ENCODE results near the gene NDUFC2. TPM values are rescaled to one million over a fixed set of nuclear protein-coding genes. Genes with fewer than 3 reads are reported as not detected.
"Not testable (repeated sequence)": the region's sequence is repeated elsewhere in the genome, so short reads cannot be mapped to it uniquely, and the experiment has no call there.

The NDUFC2 gene
- total RNA-seq, 2 donors from 2014 or later, result 36.9 to 47.1 TPM

- H3K4me3 Mint-ChIP-seq; H3K4me1 Mint-ChIP-seq; H3K36me3 Mint-ChIP-seq (ENCODE audit: low read depth); H3K9me3 ChIP-seq (ENCODE audit: control insufficient read depth, low read length, poor library complexity, severe bottlenecking); ATAC-seq; H3K27ac Mint-ChIP-seq; DNase-seq; H3K27me3 Mint-ChIP-seq: not testable (repeated sequence)
These were observed 6.9 kb upstream of the NDUFC2 start for GRCh38 chr11:78086521-78087074.

GRCh38 chr11:78085972-78086371 lies 6.3 kb upstream of the NDUFC2 start:
- no peak overlapping the region for H3K27ac Mint-ChIP-seq
- H3K4me1 Mint-ChIP-seq, result peaks cover 9% of the 10 kb centered on the region
- no peak for ATAC-seq
- H3K4me3 Mint-ChIP-seq, result no peak overlapping the region
- DNase-seq, result no peak
- H3K9me3 ChIP-seq (ENCODE audit: control insufficient read depth, low read length, poor library complexity, severe bottlenecking), result no peaks in the 10 kb centered on the region
- no peaks in the 10 kb centered on the region for H3K36me3 Mint-ChIP-seq (ENCODE audit: low read depth)
- no peaks in the 10 kb centered on the region for H3K27me3 Mint-ChIP-seq

DNA sequence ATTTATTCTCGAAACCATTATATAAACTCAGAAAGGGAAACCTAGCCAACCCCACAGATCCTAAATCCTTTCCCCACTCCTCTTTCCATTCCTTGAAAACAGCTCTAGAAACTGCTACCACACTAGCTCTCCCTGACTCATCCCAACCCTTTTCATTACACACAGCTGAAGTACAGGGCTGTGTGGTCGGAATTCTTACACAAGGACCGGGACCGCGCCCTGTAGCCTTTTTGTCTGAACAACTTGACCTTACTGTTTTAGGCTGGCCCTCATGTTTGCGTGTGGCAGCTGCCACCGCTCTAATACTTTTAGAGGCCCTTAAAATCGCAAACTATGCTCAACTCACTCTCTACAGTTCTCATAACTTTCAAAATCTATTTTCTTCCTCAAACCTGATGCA lies 4.8 kb upstream of the NDUFC2 start:
- ATAC-seq; DNase-seq; H3K27ac Mint-ChIP-seq; H3K36me3 Mint-ChIP-seq (ENCODE audit: low read depth); H3K27me3 Mint-ChIP-seq; H3K9me3 ChIP-seq (ENCODE audit: control insufficient read depth, low read length, poor library complexity, severe bottlenecking); H3K4me3 Mint-ChIP-seq: not testable (repeated sequence)
- H3K4me1 Mint-ChIP-seq, result peaks cover 12% of the 10 kb centered on the region

DNA sequence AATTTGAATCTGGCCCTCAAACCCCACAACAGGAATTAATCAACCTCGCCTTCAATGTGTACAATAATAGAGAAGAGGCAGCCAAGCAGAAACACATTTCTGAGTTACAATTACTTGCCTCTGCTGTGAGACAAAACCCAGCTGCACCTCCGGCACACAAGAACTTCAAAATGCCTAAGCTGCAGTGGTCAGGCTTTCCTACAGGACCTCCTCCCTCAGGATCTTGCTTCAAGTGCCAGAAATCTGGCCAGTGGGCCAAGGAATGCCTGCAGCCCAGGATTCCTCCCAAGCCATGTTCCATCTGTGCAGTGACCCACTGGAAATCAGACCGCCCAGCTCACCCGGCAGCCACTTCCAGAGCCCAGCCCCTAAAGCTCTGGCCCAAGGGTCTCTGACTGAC lies 3.4 kb upstream of the NDUFC2 start:
- Mint-ChIP-seq H3K36me3 (ENCODE audit: low read depth) (no peaks in the 10 kb centered on the region), H3K4me1 (peaks cover 21% of the 10 kb centered on the region), H3K4me3 (no peak overlapping the region), H3K27ac (no peak overlapping the region), H3K27me3 (no peaks in the 10 kb centered on the region)
- no peaks in the 10 kb centered on the region for H3K9me3 ChIP-seq (ENCODE audit: control insufficient read depth, low read length, poor library complexity, severe bottlenecking)
- no peak for DNase-seq
- ATAC-seq, result no peak

- ATAC-seq, result no peak
- Mint-ChIP-seq H3K27ac (no peak overlapping the region), H3K27me3 (no peaks in the 10 kb centered on the region), H3K4me3 (peak overlapping the region; percentile 2), H3K36me3 (ENCODE audit: low read depth) (no peaks in the 10 kb centered on the region), H3K4me1 (peaks cover 25% of the 10 kb centered on the region)
- no peak for DNase-seq
- H3K9me3 ChIP-seq (ENCODE audit: control insufficient read depth, low read length, poor library complexity, severe bottlenecking), result no peaks in the 10 kb centered on the region
These were observed 2.5 kb upstream of the NDUFC2 start for GRCh38 chr11:78082146-78082545.

DNA sequence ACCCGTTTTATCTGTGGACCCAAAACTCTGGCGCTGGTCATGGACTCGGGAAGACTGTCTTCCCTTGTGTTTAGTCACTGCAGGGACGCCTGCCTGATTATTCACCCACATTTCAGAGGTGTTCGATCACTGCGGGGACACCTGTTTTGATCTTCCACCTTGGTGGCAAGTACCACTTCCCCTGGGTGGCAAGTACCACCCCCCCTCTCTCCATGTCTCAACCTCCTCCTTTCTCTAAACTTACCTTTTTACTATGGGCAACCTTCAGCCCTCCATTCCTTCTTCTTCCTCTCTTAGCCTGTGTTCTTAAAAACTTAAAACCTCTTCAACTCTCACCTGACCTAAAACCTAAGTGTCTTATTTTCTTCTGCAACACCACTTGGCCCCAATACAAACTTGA lies 1.9 kb upstream of the NDUFC2 start:
- no peaks in the 10 kb centered on the region for H3K27me3 Mint-ChIP-seq
- DNase-seq (no peak), ATAC-seq (no peak)
- peak overlapping the region; percentile 2 for H3K4me3 Mint-ChIP-seq
- peaks cover 29% of the 10 kb centered on the region for H3K4me1 Mint-ChIP-seq
- no peaks in the 10 kb centered on the region for H3K9me3 ChIP-seq (ENCODE audit: control insufficient read depth, low read length, poor library complexity, severe bottlenecking)
- no peak overlapping the region for H3K27ac Mint-ChIP-seq
- H3K36me3 Mint-ChIP-seq (ENCODE audit: low read depth), result peaks cover 2% of the 10 kb centered on the region

DNA sequence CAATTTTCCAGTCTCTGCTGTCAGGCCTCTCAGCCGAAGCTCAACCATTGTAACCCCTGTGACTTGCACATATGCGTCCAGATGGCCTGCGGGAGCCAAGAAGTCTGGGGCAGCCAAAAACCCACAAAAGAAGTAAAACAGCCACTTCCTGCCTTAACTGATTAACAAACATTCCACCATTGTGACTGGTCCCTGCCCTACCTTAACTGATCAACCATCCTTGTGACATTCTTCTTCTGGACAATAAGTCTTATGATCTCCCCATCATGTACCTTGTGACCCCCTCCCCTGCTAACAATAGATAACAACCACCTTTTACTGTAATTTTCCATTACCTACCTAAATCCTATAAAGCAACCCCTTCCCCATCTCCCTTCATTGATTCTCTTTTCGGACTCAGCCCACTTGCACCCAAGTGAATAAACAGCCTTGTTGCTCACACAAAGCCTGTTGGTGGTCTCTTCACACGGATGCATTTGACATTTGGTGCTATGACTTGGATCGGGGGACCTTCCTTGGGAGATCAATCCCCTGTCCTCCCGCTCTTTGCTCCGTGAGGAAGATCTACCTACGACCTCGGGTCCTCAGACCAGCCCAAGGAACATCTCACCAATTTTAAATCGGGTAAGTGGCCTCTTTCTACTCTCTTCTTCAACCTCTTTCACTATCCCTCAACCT lies 1.3 kb upstream of the NDUFC2 start:
- Mint-ChIP-seq H3K4me1 (peaks cover 35% of the 10 kb centered on the region), H3K36me3 (ENCODE audit: low read depth) (peaks cover 3% of the 10 kb centered on the region), H3K4me3 (peak overlapping the region; percentile 92), H3K27ac (peak overlapping the region; percentile 96), H3K27me3 (no peaks in the 10 kb centered on the region)
- ATAC-seq, result no peak
- DNase-seq, result no peak
- no peaks in the 10 kb centered on the region for H3K9me3 ChIP-seq (ENCODE audit: control insufficient read depth, low read length, poor library complexity, severe bottlenecking)

GRCh38 chr11:78080084-78080817 lies 589 bp upstream of the NDUFC2 start:
- no peaks in the 10 kb centered on the region for H3K27me3 Mint-ChIP-seq
- H3K4me3 Mint-ChIP-seq, result peak overlapping the region; percentile 92
- H3K27ac Mint-ChIP-seq, result peak overlapping the region; percentile 96
- ATAC-seq (no peak), DNase-seq (no peak)
- no peaks in the 10 kb centered on the region for H3K9me3 ChIP-seq (ENCODE audit: control insufficient read depth, low read length, poor library complexity, severe bottlenecking)
- H3K36me3 Mint-ChIP-seq (ENCODE audit: low read depth), result peaks cover 3% of the 10 kb centered on the region
- H3K4me1 Mint-ChIP-seq, result peaks cover 38% of the 10 kb centered on the region

DNA sequence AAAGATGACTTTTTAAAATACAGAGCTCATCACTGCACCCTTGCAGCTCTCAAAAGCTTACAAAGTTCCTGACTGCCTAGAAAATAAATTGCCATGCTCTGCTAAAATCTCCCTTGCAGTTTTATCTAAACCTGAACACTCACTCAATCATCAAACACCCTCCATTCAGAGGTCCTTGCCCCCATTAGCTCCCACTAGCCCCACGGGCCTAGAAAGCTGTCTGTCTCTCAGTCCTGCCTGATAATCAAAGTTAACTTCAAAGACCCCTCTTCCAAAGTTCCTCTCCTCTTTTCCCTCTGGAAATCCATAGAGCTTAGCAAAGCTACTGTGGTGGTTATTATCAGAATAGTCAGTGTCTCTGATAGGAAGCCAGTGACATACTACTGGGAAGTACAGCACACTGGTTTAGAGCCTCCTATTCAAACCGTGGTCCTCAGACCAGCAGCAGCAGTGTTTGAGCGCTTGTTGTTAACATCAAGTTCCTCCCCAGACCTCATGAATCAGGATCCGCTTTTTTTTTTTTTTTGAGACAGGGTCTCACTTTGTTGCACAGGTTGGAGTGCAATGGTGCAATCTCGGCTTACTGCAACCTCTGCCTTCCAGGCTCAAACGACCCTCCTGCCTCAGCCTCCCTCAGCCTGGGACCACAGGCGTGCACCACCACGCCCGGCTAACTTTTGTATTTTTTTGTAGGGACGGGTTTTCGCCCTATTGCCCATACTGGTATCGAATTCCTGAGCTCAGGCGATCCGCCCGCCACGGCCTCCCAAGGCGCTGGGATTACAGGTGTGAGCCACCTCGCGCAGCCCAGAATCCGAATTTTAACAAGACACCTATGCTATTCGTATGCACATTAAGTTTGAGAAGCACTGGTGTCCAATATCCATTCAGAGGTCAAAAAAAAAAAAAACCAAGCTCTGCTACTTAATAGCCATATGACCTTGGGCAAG lies 1.2 kb downstream of the NDUFC2 start:
- H3K4me1 Mint-ChIP-seq, result peaks cover 42% of the 10 kb centered on the region

GRCh38 chr11:78077592-78077991 lies 2.1 kb downstream of the NDUFC2 start:
- not testable (repeated sequence) for H3K9me3 ChIP-seq (ENCODE audit: control insufficient read depth, low read length, poor library complexity, severe bottlenecking); H3K36me3 Mint-ChIP-seq (ENCODE audit: low read depth); ATAC-seq; DNase-seq; H3K27me3 Mint-ChIP-seq; H3K4me3 Mint-ChIP-seq
- H3K27ac Mint-ChIP-seq, result peak overlapping the region; percentile 96
- peaks cover 43% of the 10 kb centered on the region for H3K4me1 Mint-ChIP-seq

More for the DNA sequence above, 1.2 kb downstream of the NDUFC2 start:
- ATAC-seq (no peak), DNase-seq (no peak)
- no peaks in the 10 kb centered on the region for H3K9me3 ChIP-seq (ENCODE audit: control insufficient read depth, low read length, poor library complexity, severe bottlenecking)
- Mint-ChIP-seq H3K4me3 (peak overlapping the region; percentile 92), H3K27ac (peak overlapping the region; percentile 96), H3K27me3 (no peaks in the 10 kb centered on the region), H3K36me3 (ENCODE audit: low read depth) (peaks cover 3% of the 10 kb centered on the region)

DNA sequence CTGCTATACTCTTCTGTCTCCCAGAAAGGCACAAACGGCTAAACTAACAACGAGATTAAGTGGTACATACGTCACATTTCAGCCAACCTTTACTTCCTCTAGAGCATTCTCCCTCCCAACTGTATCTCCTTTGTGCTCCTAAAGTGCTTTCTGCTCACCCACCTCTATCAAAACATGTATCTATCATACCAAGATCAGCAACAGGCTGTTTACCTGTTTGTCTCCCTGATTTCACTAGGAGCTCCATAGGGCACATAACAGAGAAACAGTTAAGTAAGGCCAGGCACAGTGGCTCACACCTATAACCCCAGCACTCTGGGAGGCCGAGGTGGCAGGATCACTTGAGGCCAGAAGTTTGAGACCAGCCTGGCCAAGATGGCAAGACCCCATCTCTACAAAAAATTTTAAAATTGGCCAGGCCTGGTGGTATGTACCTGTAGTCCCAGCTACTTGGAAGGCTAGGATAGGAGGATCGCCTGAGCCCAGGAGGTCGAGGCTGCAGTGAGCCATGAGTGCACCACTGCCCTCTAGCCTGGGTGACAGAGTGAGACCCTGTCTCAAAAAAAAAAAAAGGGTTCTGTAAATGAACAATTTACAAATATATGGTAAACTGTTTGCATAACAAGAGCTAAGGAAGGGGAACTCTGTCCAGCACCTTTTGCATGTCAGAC lies 2.8 kb downstream of the NDUFC2 start:
- Mint-ChIP-seq H3K4me1 (peaks cover 45% of the 10 kb centered on the region), H3K27ac (peak overlapping the region; percentile 82), H3K36me3 (ENCODE audit: low read depth) (peaks cover 7% of the 10 kb centered on the region), H3K4me3 (peak overlapping the region; percentile 59), H3K27me3 (no peaks in the 10 kb centered on the region)
- H3K9me3 ChIP-seq (ENCODE audit: control insufficient read depth, low read length, poor library complexity, severe bottlenecking), result no peaks in the 10 kb centered on the region
- ATAC-seq, result no peak
- no peak for DNase-seq

DNA sequence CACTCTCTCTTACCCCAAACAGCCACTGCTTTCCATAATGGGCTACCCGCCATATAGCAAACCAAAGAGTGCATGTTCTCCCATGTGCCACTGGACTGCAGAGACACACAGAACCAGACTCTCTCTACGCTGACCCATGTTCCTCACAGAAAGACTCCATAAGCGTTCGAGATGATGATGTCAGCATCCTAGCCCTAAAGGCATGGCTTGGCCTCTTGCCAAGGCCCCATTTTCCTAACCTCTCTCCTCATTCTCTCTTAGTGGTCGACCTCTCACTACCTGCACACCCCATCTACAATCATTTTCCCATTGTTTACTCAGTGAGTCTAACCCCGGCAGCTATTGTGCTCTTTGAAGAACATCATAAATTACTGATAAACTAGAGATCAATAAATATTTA lies 4.9 kb downstream of the NDUFC2 start:
- Mint-ChIP-seq H3K4me1 (peaks cover 39% of the 10 kb centered on the region), H3K36me3 (ENCODE audit: low read depth) (peaks cover 10% of the 10 kb centered on the region)

More for the DNA sequence above, 4.9 kb downstream of the NDUFC2 start:
- no peaks in the 10 kb centered on the region for H3K9me3 ChIP-seq (ENCODE audit: control insufficient read depth, low read length, poor library complexity, severe bottlenecking)
- peak overlapping the region; percentile 75 for H3K27ac Mint-ChIP-seq
- H3K27me3 Mint-ChIP-seq, result no peaks in the 10 kb centered on the region
- peak overlapping the region; percentile 2 for H3K4me3 Mint-ChIP-seq
- DNase-seq (no peak), ATAC-seq (no peak)
